OCI-M1 (cell line): ENCODE measurements around the gene OST4.

Experiments used
- DNase-seq: peaks from one replicate; lab custom pipeline; 2025; lab: John Stamatoyannopoulos, UW

The OST4 gene

GRCh38 chr2:27025861-27026851, 45.3 kb downstream of the OST4 start:
- DNase-seq, result no peak

- DNase-seq, result no peak
These were observed 46.1 kb downstream of the OST4 start for GRCh38 chr2:27025281-27025800.

- DNase-seq, result no peak
These were observed 46.6 kb downstream of the OST4 start for GRCh38 chr2:27024812-27025211.

GRCh38 chr2:27024188-27024587, 47.3 kb downstream of the OST4 start:
- DNase-seq, result no peak

- DNase-seq, result no peak
These were observed 47.7 kb downstream of the OST4 start for GRCh38 chr2:27023740-27024139.

GRCh38 chr2:27021253-27022049, 50.0 kb downstream of the OST4 start:
- no peak for DNase-seq
